Muscle layer of duodenum (tissue), 2 donors: ENCODE measurements around the gene KRT40.

Experiments used
- H3K27ac ChIP-seq: one replicate; pipeline ENCODE4 v1.7.0; 2013; ENCODE audit warnings: mild to moderate bottlenecking, low read length
- H3K27me3 ChIP-seq: one replicate; pipeline ENCODE4 v1.7.0; 2013; ENCODE audit warnings: low read depth, mild to moderate bottlenecking, control low read depth, low read length
- H3K36me3 ChIP-seq, 2 donors: one replicate each; pipeline ENCODE4 v1.7.0; 2013; ENCODE audit warnings: low read length in 2 of 2, control low read depth in 1 of 2, mild to moderate bottlenecking in 1 of 2; ENCODE audit not compliant: insufficient read depth in 2 of 2, control insufficient read depth in 1 of 2
- H3K4me1 ChIP-seq, 2 donors: one replicate each; pipeline ENCODE4 v1.7.0; 2013; ENCODE audit warnings: low read length in 2 of 2, mild to moderate bottlenecking in 2 of 2, control low read depth in 1 of 2, moderate library complexity in 1 of 2; ENCODE audit not compliant: insufficient read depth in 2 of 2, control insufficient read depth in 1 of 2
- H3K4me3 ChIP-seq, 2 donors: one replicate each; pipeline ENCODE4 v1.7.0; 2013; ENCODE audit warnings: low read length in 2 of 2, low read depth in 1 of 2, mild to moderate bottlenecking in 1 of 2
- H3K9me3 ChIP-seq, 2 donors: one replicate each; pipeline ENCODE4 v1.7.0; 2013; ENCODE audit warnings: low read length in 2 of 2, control low read depth in 1 of 2, mild to moderate bottlenecking in 1 of 2; ENCODE audit not compliant: control insufficient read depth in 1 of 2
- donor health status: healthy.

KRT40 gene

GRCh38 chr17:40984226-40984625 lies at the start of gene KRT40:
TSS of gene KRT40 (minus strand) at chr17:40984326. CDS start at chr17:40984273, 53 bp downstream.
- Histone ChIP-seq H3K27ac (no peak within 1 kb of the TSS), H3K4me3 (no peak within 1 kb of the TSS), H3K4me1 (peaks cover 0 to 7% of the 10 kb centered on the region in 2 donors), H3K9me3 (no peaks in the 10 kb centered on the region), H3K27me3 (no peaks in the 10 kb centered on the region), H3K36me3 (no peaks in the 10 kb centered on the region)

DNA sequence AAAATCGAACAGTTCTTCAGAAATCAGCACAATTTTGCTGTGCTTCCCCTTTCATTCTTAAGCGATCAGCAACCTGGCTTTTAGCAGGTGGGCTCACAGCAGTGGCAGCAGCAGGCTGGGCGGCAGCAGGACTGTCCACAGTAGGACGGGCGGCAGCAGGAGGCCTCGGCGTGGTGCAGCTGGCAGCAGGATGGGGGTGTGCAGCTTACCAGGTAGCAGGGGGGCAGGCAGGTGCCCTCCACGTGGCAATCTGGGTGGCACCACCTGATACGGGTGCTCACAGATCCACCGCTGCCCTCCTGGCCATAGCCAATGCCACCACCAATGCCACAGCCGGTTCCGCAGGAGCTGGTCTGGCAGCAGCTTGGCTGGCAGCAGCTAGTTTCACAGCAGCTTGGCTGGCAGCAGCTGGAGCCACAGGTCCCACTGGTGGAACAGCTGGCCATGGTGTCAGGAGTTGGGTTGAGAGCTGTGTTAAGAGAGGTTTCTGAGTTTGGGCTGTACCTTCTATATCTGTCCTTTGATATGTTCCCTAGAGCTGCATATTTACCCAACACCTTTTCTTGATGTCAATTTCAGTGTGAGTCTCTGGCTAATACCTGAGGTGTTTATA lies 45.6 kb upstream of the KRT40 start, which contains the start of gene KRTAP1-4:
Gene KRTAP1-4 (minus strand): TSS at position 563 of the 613 bp plus-strand sequence. CDS start 117 bp downstream, at position 446.
- no peaks in the 10 kb centered on the region for H3K27me3 ChIP-seq
- no peaks in the 10 kb centered on the region for H3K36me3 ChIP-seq
- H3K9me3 ChIP-seq: no peaks in the 10 kb centered on the region
- H3K27ac ChIP-seq: no peak within 1 kb of the TSS
- H3K4me1 ChIP-seq: no peaks in the 10 kb centered on the region
- no peak within 1 kb of the TSS for H3K4me3 ChIP-seq

DNA sequence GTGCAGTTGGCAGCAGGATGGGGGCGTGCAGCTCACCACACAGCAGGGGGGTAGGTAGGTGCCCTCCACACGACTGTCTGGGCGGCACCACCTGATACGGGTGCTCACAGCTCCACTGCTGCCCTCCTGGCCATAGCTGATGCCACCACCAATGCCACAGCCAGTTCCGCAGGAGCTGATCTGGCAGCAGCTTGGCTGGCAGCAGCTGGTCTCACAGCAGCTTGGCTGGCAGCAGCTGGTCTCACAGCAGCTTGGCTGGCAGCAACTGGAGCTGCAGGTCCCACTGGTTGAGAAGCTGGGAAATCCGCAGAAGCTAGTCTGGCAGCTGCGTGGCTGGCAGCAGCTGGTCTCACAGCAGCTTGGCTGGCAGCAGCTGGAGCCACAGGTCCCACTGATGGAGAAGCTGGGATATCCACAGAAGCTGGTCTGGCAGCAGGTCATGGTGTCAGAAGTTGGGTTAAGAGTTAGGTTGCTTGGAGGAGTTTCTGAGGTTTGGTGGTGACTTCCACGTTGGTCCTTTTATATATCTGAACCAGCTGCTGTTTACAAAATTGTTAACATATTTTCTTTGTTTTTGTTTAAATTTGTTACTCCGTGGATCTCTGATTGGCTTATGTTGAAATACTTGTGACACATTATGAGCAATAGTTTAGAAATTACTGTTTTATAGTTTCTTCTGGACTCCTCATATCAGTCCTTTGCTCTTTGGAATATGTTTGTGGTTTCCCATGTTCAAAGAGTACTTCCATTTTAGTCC lies 42.8 kb upstream of the KRT40 start, which contains the start of gene KRTAP1-5:
Gene KRTAP1-5 (minus strand): TSS at position 494 of the 757 bp plus-strand sequence. CDS start 53 bp downstream, at position 441.
- Histone ChIP-seq H3K27ac (no peak within 1 kb of the TSS), H3K9me3 (no peaks in the 10 kb centered on the region), H3K36me3 (no peaks in the 10 kb centered on the region), H3K27me3 (no peaks in the 10 kb centered on the region), H3K4me3 (no peak within 1 kb of the TSS), H3K4me1 (no peaks in the 10 kb centered on the region)

DNA sequence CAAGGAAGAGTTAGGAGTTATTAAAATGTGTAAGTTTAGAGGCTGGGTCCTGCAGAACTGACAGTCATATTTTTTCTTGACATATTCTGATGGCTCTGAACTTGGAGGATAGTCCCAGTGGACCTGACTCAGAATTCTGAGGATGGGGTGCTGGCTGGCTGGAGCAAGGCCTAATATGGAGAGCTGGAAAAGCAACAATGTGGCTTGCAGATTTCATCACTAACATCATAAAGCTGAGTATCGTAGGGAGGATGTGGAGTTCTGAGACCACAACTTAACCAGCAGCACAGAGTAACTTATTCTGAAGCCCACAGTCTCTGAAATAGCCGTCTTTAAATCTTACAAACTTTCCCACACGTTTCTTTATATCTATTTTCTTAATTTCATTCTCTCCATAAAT lies 40.6 kb upstream of the KRT40 start:
- H3K9me3 ChIP-seq: peaks cover 0 to 5% of the 10 kb centered on the region in 2 donors
- no peaks in the 10 kb centered on the region for H3K27me3 ChIP-seq
- no peaks in the 10 kb centered on the region for H3K4me1 ChIP-seq
- H3K4me3 ChIP-seq: no peak overlapping the region
- no peaks in the 10 kb centered on the region for H3K36me3 ChIP-seq
- H3K27ac ChIP-seq: no peak overlapping the region

GRCh38 chr17:41020336-41020735 lies 36.2 kb upstream of the KRT40 start:
- no peak overlapping the region for H3K27ac ChIP-seq
- H3K27me3 ChIP-seq: no peaks in the 10 kb centered on the region
- H3K4me3 ChIP-seq: no peak overlapping the region
- H3K36me3 ChIP-seq: no peaks in the 10 kb centered on the region
- H3K4me1 ChIP-seq: no peaks in the 10 kb centered on the region
- H3K9me3 ChIP-seq: peaks cover 0 to 5% of the 10 kb centered on the region in 2 donors

GRCh38 chr17:41019415-41019814 lies 35.3 kb upstream of the KRT40 start:
- no peak overlapping the region for H3K27ac ChIP-seq
- peaks cover 0 to 5% of the 10 kb centered on the region in 2 donors for H3K9me3 ChIP-seq
- no peaks in the 10 kb centered on the region for H3K27me3 ChIP-seq
- H3K4me3 ChIP-seq: no peak overlapping the region
- no peaks in the 10 kb centered on the region for H3K4me1 ChIP-seq
- no peaks in the 10 kb centered on the region for H3K36me3 ChIP-seq

DNA sequence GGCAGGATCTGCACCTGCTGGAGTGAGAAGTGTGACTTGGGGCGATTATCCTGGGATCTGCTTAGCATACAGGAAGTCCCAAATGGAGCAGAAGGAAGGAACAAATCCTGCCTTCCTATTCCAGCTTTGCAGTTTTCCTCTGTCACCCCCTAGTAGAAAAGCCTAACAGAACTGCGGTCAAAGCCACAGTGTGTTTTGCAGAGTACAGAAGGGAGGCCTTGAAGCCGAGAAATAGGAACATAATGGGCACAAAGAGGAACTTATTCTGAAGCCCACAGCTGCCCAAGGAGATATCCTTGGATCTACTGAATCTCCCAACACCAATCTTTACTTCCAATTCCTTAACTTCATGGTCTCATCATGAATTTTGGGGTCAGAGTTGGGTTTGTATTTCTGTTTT lies 34.4 kb upstream of the KRT40 start:
- Histone ChIP-seq H3K4me1 (no peaks in the 10 kb centered on the region), H3K27me3 (no peaks in the 10 kb centered on the region), H3K27ac (no peak overlapping the region), H3K9me3 (peaks cover 0 to 5% of the 10 kb centered on the region in 2 donors), H3K4me3 (no peak overlapping the region), H3K36me3 (no peaks in the 10 kb centered on the region)

GRCh38 chr17:41016578-41017215 lies 32.6 kb upstream of the KRT40 start:
- Histone ChIP-seq H3K4me3 (no peak overlapping the region), H3K27ac (no peak overlapping the region), H3K4me1 (no peaks in the 10 kb centered on the region), H3K9me3 (peaks cover 0 to 5% of the 10 kb centered on the region in 2 donors), H3K36me3 (no peaks in the 10 kb centered on the region), H3K27me3 (no peaks in the 10 kb centered on the region)

DNA sequence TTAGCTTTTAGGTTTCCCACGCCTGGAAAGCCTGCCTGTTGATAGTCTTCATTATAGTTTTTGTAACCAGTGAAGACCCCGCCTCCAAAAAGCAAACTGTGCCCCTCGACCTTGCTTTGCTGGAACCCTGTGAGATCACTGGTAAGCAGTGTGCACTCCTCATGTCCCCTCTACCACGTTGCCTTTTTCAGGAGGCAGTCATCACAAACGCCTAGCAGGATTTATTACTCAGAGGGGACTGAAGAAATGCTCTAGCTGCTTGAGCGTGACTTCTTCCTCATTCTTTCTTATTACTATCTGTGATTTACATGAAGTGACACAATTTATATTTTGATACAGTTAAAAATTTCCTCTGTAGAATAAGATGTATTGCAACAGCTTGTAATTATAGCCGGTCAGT lies 31.3 kb upstream of the KRT40 start:
- no peaks in the 10 kb centered on the region for H3K4me1 ChIP-seq
- no peaks in the 10 kb centered on the region for H3K27me3 ChIP-seq
- H3K9me3 ChIP-seq: no peaks in the 10 kb centered on the region
- H3K36me3 ChIP-seq: no peaks in the 10 kb centered on the region
- H3K4me3 ChIP-seq: no peak overlapping the region
- H3K27ac ChIP-seq: no peak overlapping the region

DNA sequence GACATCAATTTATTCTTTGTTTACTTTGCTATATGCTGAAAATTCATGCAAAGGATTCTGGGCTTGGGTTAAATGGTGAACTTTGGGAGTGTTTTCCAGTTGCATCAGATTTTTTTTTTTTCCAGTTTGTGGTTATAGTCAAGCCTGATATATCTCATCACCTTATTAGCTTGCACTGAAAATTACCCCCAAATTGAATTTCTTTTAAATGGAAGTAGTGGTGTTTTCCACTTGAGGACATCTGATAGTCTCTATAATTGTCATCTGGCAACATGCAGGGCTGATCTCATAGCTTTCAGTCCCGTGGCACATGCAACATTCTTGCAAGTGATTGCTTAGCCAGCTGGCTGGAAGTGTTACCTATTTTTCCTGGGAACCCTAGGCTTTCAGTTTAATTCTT lies 29.5 kb upstream of the KRT40 start:
- Histone ChIP-seq H3K4me1 (no peaks in the 10 kb centered on the region), H3K9me3 (no peaks in the 10 kb centered on the region), H3K27me3 (no peaks in the 10 kb centered on the region), H3K4me3 (no peak overlapping the region), H3K27ac (no peak overlapping the region), H3K36me3 (no peaks in the 10 kb centered on the region)

GRCh38 chr17:41013181-41013580 lies 29.1 kb upstream of the KRT40 start:
- Histone ChIP-seq H3K27ac (no peak overlapping the region), H3K4me3 (no peak overlapping the region), H3K27me3 (no peaks in the 10 kb centered on the region), H3K4me1 (no peaks in the 10 kb centered on the region), H3K9me3 (no peaks in the 10 kb centered on the region), H3K36me3 (no peaks in the 10 kb centered on the region)
